HFF-Myc (cell line): ENCODE results near the gene DENND5B.

Experiments
- DNase-seq: peaks from one replicate; pipeline ENCODE4 v3.0.0-alpha.2; 2011; ENCODE audit warnings: low read depth; ENCODE audit errors: extremely low read depth
- H3K4me3 ChIP-seq: replicated peaks from 2 replicates; pipeline ENCODE4 v1.5.1; 2011; ENCODE audit warnings: low read depth, mild to moderate bottlenecking, control low read depth, low read length
- TF ChIP-seq, protein P1 (sequence below): IDR thresholded peaks from 2 replicates; pipeline ENCODE4 v1.5.1; 2012; ENCODE audit warnings: mild to moderate bottlenecking, low read depth, low read length, control low read depth; ENCODE audit errors: missing control alignments

DENND5B gene

DNA sequence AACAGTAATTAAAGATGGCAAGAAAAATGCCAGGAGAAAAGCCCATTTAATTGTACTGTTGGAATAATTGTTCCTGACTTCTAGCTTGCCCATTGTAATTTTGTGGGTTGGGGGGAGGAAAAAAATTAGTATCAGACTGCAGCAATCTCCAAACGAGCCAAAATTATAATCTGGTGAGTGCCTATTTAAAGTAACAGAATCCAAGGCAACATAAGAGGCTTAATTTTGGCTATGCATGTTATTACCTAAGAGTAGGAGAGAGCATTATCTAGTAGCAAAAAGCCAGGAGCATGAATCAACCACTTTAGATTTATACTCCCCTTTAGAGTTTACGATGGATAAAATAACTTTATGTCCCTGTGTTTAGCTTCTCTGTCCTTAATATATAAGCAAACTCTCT lies 14.6 kb upstream of the DENND5B start:
- no peak overlapping the region for H3K4me3 ChIP-seq
- TF ChIP-seq, protein P1, sequence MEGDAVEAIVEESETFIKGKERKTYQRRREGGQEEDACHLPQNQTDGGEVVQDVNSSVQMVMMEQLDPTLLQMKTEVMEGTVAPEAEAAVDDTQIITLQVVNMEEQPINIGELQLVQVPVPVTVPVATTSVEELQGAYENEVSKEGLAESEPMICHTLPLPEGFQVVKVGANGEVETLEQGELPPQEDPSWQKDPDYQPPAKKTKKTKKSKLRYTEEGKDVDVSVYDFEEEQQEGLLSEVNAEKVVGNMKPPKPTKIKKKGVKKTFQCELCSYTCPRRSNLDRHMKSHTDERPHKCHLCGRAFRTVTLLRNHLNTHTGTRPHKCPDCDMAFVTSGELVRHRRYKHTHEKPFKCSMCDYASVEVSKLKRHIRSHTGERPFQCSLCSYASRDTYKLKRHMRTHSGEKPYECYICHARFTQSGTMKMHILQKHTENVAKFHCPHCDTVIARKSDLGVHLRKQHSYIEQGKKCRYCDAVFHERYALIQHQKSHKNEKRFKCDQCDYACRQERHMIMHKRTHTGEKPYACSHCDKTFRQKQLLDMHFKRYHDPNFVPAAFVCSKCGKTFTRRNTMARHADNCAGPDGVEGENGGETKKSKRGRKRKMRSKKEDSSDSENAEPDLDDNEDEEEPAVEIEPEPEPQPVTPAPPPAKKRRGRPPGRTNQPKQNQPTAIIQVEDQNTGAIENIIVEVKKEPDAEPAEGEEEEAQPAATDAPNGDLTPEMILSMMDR, result no peak
- DNase-seq, result no peak

DNA sequence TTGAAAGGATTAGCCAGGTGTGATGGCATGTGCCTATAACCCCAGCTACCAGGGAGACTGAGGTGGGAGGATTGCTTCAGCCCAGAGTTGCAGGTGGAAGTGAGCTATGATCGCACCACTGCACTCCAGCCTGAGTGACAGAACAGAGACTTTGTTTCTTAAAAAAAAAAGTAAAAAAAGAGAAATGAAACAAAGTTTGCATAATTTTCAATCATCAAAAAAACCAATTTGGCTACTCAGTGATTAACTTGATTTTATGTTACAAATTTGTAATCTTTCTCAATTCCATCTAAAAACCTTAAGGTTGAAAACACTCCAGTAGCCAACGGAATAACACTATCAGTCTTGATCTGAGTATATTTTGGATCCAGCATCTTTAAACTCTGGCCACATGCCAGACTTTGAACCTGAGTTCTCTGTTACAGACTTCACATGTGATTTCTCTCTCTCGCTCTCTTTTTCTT lies 12.6 kb upstream of the DENND5B start:
- no peak for DNase-seq
- H3K4me3 ChIP-seq, result no peak overlapping the region
- TF ChIP-seq, protein P1, result no peak

DNA sequence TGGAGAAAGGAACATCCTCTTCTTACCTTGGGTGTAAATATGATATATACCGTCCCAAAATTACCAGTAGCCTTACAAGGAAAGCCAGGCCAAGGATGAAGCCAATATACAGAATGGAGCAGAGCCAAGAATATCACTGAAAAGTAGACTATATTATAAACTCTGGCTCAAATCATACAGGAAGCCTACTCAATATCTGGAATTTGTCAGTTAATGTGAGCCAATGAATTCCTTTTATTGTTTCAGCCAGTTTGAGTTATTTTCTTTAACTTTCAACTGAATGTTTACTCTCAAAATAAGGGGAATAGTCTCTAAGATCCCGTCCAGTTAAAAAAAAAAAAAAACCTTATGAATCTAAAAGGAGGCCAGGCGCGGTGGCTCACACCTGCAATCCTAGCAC lies 9.8 kb upstream of the DENND5B start:
- DNase-seq, result no peak
- no peak overlapping the region for H3K4me3 ChIP-seq
- TF ChIP-seq, protein P1, result no peak

DNA sequence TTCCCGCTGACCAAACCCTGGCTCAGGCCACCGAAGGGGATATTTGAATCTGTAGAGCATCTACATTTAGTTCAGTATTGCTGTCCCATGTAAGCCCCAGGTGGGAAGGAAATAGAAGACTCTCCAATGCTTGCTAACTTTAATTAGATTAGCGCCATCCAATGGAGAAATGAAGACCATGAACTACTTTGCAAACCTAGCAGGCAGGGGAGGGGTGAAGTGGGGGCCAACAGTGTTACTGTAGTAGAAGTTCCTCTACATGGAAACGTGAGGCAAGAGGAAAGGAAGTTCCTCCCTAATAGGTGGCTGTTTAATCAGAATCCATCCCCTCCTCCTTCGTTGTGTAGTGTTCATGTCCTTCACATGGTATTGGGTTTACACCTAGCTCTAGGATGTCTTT lies 9.3 kb upstream of the DENND5B start:
- no peak overlapping the region for H3K4me3 ChIP-seq
- TF ChIP-seq, protein P1, result no peak
- DNase-seq, result no peak

DNA sequence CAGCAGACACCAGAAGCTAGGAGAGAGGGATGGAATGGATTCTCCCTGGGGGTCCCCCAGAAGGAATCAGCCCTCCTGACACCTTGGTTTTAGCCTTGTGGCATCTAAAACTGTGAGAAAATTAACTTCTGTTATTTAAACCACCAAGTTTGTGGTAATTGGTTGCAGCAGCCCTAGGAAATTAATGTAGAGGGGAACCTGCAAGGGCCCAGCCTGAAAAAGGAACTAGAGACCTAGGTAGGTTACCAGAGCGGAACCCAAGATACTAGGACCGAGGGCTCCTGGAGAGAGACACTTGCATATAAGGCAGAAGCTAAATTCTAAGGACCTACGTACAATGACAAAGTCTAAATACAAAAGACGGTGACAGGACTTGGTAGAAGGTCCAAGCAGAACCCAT lies 8.1 kb upstream of the DENND5B start:
- no peak overlapping the region for H3K4me3 ChIP-seq
- TF ChIP-seq, protein P1, result no peak
- no peak for DNase-seq

DNA sequence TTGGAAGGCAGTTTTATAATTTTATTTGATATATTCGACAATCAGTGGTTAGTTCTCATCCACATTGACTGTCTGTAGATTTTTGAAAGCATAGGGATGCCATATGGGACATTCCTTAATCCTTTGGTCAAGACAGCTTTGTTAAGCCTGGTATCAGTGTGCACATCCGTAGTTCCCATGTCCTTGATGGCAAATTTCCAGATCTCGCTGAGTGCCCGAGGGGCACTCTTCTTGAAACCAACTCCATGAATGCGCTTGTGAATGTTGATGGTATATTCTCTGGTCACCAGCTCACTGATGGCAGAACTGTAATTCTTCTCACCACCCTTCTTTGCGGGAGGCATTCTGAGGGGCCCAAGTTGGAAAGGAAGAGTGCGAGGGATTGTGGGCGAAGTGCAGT lies 6.1 kb upstream of the DENND5B start:
- DNase-seq, result no peak
- no peak overlapping the region for H3K4me3 ChIP-seq
- TF ChIP-seq, protein P1, result no peak

DNA sequence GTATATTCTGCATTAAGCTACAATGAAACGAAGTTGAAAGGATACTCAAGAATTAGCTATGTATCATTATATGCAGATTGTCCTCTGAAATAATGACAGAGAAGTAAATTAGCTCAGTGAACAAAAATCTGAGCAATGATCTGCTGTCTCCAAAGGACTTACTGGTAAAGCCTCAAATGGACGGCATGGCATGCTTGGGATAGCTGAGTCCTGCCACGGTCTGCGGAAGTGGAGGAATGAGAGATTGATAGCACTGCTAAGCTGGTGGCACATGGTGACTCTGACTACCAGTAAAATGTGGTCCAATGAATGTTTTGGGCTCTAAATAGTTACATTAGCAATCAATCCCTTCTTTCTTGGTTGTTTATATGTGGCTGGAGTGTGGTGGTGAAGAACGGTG lies 3.7 kb upstream of the DENND5B start:
- no peak overlapping the region for H3K4me3 ChIP-seq
- TF ChIP-seq, protein P1, result no peak
- DNase-seq, result no peak
